ENCODE data around the gene SHB. TPM values are rescaled to one million over a fixed set of nuclear protein-coding genes. Genes with fewer than 3 reads are reported as not detected.

The SHB gene
- total RNA-seq, 1 experiment from 2014 or later: 28.7 TPM

DNA sequence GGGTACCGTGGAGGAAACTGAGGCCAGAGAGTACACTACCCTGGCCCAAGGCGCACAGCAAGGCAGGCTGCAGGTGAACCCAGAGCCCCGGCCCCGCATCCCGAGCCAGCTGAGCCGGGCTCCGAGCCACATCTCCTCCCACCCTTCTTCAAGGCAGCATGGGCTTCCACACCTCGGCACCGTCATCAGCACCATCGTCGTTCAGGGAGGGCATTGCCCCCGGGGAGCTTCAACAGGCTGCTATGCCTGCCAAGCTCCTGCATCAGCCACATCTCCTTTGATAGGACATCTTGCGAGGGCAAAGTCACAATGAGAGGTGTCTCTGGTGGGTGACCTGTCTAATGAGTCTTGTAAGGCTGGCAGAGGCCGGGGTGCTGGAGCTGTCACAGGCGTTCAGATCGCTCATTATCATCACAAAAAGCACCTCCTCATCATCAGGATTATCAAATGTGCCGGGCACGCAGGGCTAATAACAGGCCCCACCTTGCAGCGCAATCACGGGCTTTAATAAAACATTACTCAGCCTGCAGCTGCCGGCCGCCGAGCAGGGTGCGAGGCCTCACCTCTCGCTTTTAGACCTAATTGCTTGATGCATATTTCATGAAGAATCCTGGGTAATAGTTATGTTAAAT lies 145.1 kb downstream of the SHB start:
- no TSS peak for BruUV-seq (replicated peaks)
- TF ChIP-seq REST (IDR thresholded peaks at IDR 0.05; ENCODE audit: low read depth): no peak
- TF ChIP-seq SP1 (IDR thresholded peaks at IDR 0.05; ENCODE audit: low read depth): no peak
- no peak for TF ChIP-seq POLR2AphosphoS5 (IDR thresholded peaks at IDR 0.05; ENCODE audit: low read depth, low read length)
- TF ChIP-seq EZH2phosphoT487 (IDR thresholded peaks at IDR 0.05; ENCODE audit: borderline replicate concordance): no peak
- TF ChIP-seq EZH2 (IDR thresholded peaks at IDR 0.05): no peak
- TF ChIP-seq, protein P1, sequence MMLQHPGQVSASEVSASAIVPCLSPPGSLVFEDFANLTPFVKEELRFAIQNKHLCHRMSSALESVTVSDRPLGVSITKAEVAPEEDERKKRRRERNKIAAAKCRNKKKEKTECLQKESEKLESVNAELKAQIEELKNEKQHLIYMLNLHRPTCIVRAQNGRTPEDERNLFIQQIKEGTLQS (IDR thresholded peaks at IDR 0.05): no peak
- TF ChIP-seq JUND (IDR thresholded peaks at IDR 0.05): no peak
- no peak for TF ChIP-seq YY1 (IDR thresholded peaks at IDR 0.05; ENCODE audit: extremely low read depth, insufficient replicate concordance, low read depth, low read length)
- no peak for TF ChIP-seq FOSL1 (IDR thresholded peaks at IDR 0.05; ENCODE audit: low read depth)
- no peak for TF ChIP-seq ZNF274 (IDR thresholded peaks at IDR 0.05; ENCODE audit: low read depth, low read length)
- no peak for TF ChIP-seq SRF (IDR thresholded peaks at IDR 0.05; ENCODE audit: low read depth)
- TF ChIP-seq ZFX (IDR thresholded peaks at IDR 0.05): no peak
- no peak for TF ChIP-seq TCF7L2 (IDR thresholded peaks at IDR 0.05; ENCODE audit: borderline replicate concordance, extremely low read depth, insufficient read depth, insufficient read length)
- no peak for TF ChIP-seq CBX3 (IDR thresholded peaks at IDR 0.05; ENCODE audit: low read depth)
- TF ChIP-seq POLR2A (IDR thresholded peaks at IDR 0.05; ENCODE audit: borderline replicate concordance, extremely low read depth, insufficient read depth, insufficient read length): no peak
- TF ChIP-seq, protein P2, sequence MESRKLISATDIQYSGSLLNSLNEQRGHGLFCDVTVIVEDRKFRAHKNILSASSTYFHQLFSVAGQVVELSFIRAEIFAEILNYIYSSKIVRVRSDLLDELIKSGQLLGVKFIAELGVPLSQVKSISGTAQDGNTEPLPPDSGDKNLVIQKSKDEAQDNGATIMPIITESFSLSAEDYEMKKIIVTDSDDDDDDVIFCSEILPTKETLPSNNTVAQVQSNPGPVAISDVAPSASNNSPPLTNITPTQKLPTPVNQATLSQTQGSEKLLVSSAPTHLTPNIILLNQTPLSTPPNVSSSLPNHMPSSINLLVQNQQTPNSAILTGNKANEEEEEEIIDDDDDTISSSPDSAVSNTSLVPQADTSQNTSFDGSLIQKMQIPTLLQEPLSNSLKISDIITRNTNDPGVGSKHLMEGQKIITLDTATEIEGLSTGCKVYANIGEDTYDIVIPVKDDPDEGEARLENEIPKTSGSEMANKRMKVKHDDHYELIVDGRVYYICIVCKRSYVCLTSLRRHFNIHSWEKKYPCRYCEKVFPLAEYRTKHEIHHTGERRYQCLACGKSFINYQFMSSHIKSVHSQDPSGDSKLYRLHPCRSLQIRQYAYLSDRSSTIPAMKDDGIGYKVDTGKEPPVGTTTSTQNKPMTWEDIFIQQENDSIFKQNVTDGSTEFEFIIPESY (IDR thresholded peaks at IDR 0.05; ENCODE audit: extremely low read depth, insufficient replicate concordance, low read length): no peak
- no peak for TF ChIP-seq MAX (IDR thresholded peaks at IDR 0.05)
- TF ChIP-seq RAD21 (IDR thresholded peaks at IDR 0.05; ENCODE audit: low read depth): no peak
- no peak for TF ChIP-seq ELF1 (IDR thresholded peaks at IDR 0.05; ENCODE audit: borderline replicate concordance, low read depth)
- no peak overlapping the region for H3K4me3 ChIP-seq (replicated peaks in 1 of 2; ENCODE audit: low read depth in 1 of 2, low read length in 2 of 2)
- no peaks in the 10 kb centered on the region for H4K20me1 ChIP-seq (ENCODE audit: insufficient read depth)
- H3K9me2 ChIP-seq (ENCODE audit: insufficient read depth): no peaks in the 10 kb centered on the region
- DNase-seq (ENCODE audit: low read depth, low spot score): no peak
- CTCF ChIA-PET: interaction anchor here (2.3 kb wide), 1 partner anchor 11 kb away, joined by 10 read pairs; no protein-coding TSS in a partner anchor
- peaks cover 7 to 13% of the 10 kb centered on the region in 2 experiments; a peak in 3 of 4 replicates for H3K36me3 ChIP-seq (ENCODE audit: control insufficient read depth in 1 of 2, insufficient read depth in 2 of 2, low read length in 2 of 2)
- no peak overlapping the region for H3K4me2 ChIP-seq (ENCODE audit: low read length)
- RAD21 ChIA-PET (ENCODE audit: low non-redundant PET in 1 of 2, low total read pairs in 2 of 2, uncharacterized antibody in 2 of 2, unreplicated experiment in 2 of 2): no interaction called here
- H3K79me2 ChIP-seq (ENCODE audit: insufficient read depth, low read length): peaks cover 10% of the 10 kb centered on the region; the same call in 1 of the 2 replicates
- no peak overlapping the region for H3K9ac ChIP-seq (ENCODE audit: low read length)
- no peak overlapping the region for H2AFZ ChIP-seq (ENCODE audit: low read depth, low read length, poor library complexity, severe bottlenecking)
- intact Hi-C loops (cut with micrococcal nuclease): no loop called here
- H3K4me1 ChIP-seq (ENCODE audit: control insufficient read depth in 1 of 2, insufficient read depth in 2 of 2, low read length in 2 of 2): peaks cover 33 to 44% of the 10 kb centered on the region in 2 experiments
- ATAC-seq: no peak
- H3K9me3 ChIP-seq (ENCODE audit: control insufficient read depth in 1 of 2, insufficient read depth in 1 of 2, low read depth in 1 of 2, low read length in 2 of 2): no peaks in the 10 kb centered on the region
- no peak overlapping the region for H3K27ac ChIP-seq (ENCODE audit: low read depth, low read length)
- POLR2A ChIA-PET: no interaction called here
- H3K27me3 ChIP-seq (ENCODE audit: insufficient read depth, low read length): no peaks in the 10 kb centered on the region
